ENCODE results near the gene BDH1.

BDH1 gene

DNA sequence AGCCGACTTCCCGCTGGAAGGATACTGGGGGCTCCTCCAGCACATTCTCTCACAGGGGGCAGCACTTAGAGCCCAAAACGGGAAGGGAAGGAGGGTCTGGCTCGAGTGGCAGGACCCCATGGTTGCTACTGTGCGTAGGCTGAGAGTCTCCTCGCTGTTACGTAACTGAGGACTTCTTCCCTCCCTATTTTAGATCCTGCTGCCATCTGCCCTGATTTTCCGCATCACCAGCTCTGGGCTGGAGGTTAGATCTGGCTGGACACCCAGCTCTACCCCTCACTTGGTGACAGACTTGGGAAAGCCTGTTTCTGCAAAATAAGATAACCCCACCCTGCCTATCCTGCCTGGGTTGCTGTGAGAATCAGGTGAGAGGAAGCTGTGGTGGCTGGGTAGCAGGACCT lies 47.7 kb downstream of the BDH1 start:
- H3K4me1 ChIP-seq (ENCODE audit: control insufficient read depth in 2 of 2, insufficient read depth in 1 of 2, low read depth in 1 of 2, low read length in 2 of 2): peaks cover 9 to 17% of the 10 kb centered on the region in 2 donors

DNA sequence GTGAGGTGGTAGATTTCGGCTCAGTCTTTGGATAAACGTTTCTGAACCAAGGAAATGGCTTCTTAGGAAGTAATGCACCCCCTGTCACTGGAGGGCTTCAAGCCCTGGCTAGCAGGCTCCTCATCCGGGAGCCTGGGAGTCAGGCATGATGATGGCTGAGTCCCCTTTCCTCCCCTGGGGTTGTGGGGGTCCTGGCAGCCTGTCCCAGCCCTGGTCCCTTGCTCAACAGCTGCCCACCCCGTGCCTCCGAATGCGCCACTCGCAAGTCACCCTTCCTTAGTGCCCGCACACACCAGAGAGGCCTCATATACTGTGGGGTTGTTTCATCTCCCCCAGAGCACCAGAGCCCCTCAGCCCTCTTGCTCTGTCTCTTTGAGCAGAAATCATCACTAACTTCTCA lies 48.2 kb downstream of the BDH1 start:
- Histone ChIP-seq H2BK120ac (ENCODE audit: low read depth, low read length) (no peak overlapping the region), H3K4ac (ENCODE audit: low read length) (no peak overlapping the region), H3K27me3 (ENCODE audit: control insufficient read depth in 3 of 3, insufficient read depth in 3 of 3, low read depth in 1 of 3, low read length in 3 of 3) (no peaks in the 10 kb centered on the region), H2AFZ (ENCODE audit: low read length) (peak overlapping the region; percentile 30), H4K8ac (ENCODE audit: low read depth, low read length) (no peak overlapping the region), H3K9ac (ENCODE audit: low read depth, low read length, poor library complexity) (no peak overlapping the region), H3K23ac (ENCODE audit: low read depth, low read length, poor library complexity) (no peak overlapping the region), H4K91ac (ENCODE audit: low read depth, low read length, poor library complexity) (no peak overlapping the region), H2BK15ac (ENCODE audit: low read length) (no peak overlapping the region), H3K27ac (replicated peaks; ENCODE audit: low read length) (no peak overlapping the region), H3K36me3 (replicated peaks in 1 of 2; ENCODE audit: control insufficient read depth in 2 of 2, insufficient read depth in 2 of 2, low read length in 2 of 2) (no peaks in the 10 kb centered on the region), H3K79me1 (ENCODE audit: low read depth, low read length) (no peaks in the 10 kb centered on the region), H3K4me3 (ENCODE audit: low read length in 2 of 2) (no peak overlapping the region), H2AK5ac (ENCODE audit: low read depth, low read length) (no peak overlapping the region), H3K9me3 (replicated peaks in 1 of 2; ENCODE audit: control insufficient read depth in 2 of 2, insufficient read depth in 1 of 2, low read depth in 1 of 2, low read length in 2 of 2) (no peaks in the 10 kb centered on the region), H2BK5ac (ENCODE audit: low read length) (no peak overlapping the region), H3K4me1 (ENCODE audit: control insufficient read depth in 2 of 2, insufficient read depth in 1 of 2, low read depth in 1 of 2, low read length in 2 of 2) (peaks cover 11 to 20% of the 10 kb centered on the region in 2 donors), H3K4me2 (ENCODE audit: insufficient read depth, low read length, poor library complexity, severe bottlenecking) (no peak overlapping the region), H2BK12ac (ENCODE audit: low read length) (no peak overlapping the region), H3K18ac (ENCODE audit: low read length) (no peak overlapping the region), H3K14ac (ENCODE audit: low read length) (peak overlapping the region; percentile 79)
- no CpG with 5 or more reads among the region's 8 CpGs for whole genome bisulfite sequencing, 2 donors (ENCODE audit: extremely low coverage in 2 of 2, insufficient read length in 2 of 2, insufficient replicate concordance in 1 of 2)
- DNase-seq (ENCODE audit: low spot score): no peak

More for the DNA sequence above, 47.7 kb downstream of the BDH1 start:
- H2BK12ac ChIP-seq (ENCODE audit: low read length): no peak overlapping the region
- H3K9ac ChIP-seq (ENCODE audit: low read depth, low read length, poor library complexity): no peak overlapping the region
- peak overlapping the region; percentile 30 for H2AFZ ChIP-seq (ENCODE audit: low read length)
- H2BK120ac ChIP-seq (ENCODE audit: low read depth, low read length): no peak overlapping the region
- H3K18ac ChIP-seq (ENCODE audit: low read length): no peak overlapping the region
- no peaks in the 10 kb centered on the region for H3K79me1 ChIP-seq (ENCODE audit: low read depth, low read length)
- no peaks in the 10 kb centered on the region for H3K27me3 ChIP-seq (ENCODE audit: control insufficient read depth in 3 of 3, insufficient read depth in 3 of 3, low read depth in 1 of 3, low read length in 3 of 3)
- no peak overlapping the region for H3K4me3 ChIP-seq (ENCODE audit: low read length in 2 of 2)
- H3K4me2 ChIP-seq (ENCODE audit: insufficient read depth, low read length, poor library complexity, severe bottlenecking): no peak overlapping the region
- no peak overlapping the region for H2BK5ac ChIP-seq (ENCODE audit: low read length)
- no peak for DNase-seq (ENCODE audit: low spot score)
- H4K8ac ChIP-seq (ENCODE audit: low read depth, low read length): no peak overlapping the region
- H3K27ac ChIP-seq (replicated peaks; ENCODE audit: low read length): no peak overlapping the region
- WGBS, 2 donors (ENCODE audit: extremely low coverage in 2 of 2, insufficient read length in 2 of 2, insufficient replicate concordance in 1 of 2): no CpG with 5 or more reads among the region's 8 CpGs
- H3K36me3 ChIP-seq (replicated peaks in 1 of 2; ENCODE audit: control insufficient read depth in 2 of 2, insufficient read depth in 2 of 2, low read length in 2 of 2): no peaks in the 10 kb centered on the region
- no peak overlapping the region for H3K23ac ChIP-seq (ENCODE audit: low read depth, low read length, poor library complexity)
- no peak overlapping the region for H2AK5ac ChIP-seq (ENCODE audit: low read depth, low read length)
- H3K9me3 ChIP-seq (replicated peaks in 1 of 2; ENCODE audit: control insufficient read depth in 2 of 2, insufficient read depth in 1 of 2, low read depth in 1 of 2, low read length in 2 of 2): no peaks in the 10 kb centered on the region
- no peak overlapping the region for H2BK15ac ChIP-seq (ENCODE audit: low read length)
- H4K91ac ChIP-seq (ENCODE audit: low read depth, low read length, poor library complexity): no peak overlapping the region
- H3K14ac ChIP-seq (ENCODE audit: low read length): peak overlapping the region; percentile 56
- no peak overlapping the region for H3K4ac ChIP-seq (ENCODE audit: low read length)

DNA sequence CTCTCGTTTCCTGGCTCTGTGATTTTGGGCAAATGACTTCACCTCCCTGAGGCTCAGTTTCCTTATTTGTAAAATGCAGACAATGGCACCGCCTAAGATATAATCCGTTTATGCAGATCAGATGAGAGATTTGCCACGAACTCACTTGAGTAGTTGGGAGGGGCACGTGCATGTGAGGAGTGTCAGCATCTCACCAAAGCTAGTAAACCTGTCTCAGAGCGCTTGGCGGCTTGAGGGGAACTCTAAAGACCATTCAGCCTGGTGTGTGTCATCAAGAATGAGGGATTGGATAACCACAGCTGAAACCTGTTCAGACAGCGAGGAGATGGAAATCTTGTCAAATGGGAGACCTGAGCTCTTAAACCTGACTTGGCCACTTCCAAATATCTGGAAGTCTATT lies 48.7 kb downstream of the BDH1 start:
- no peaks in the 10 kb centered on the region for H3K36me3 ChIP-seq (replicated peaks in 1 of 2; ENCODE audit: control insufficient read depth in 2 of 2, insufficient read depth in 2 of 2, low read length in 2 of 2)
- H3K18ac ChIP-seq (ENCODE audit: low read length): no peak overlapping the region
- H2AK5ac ChIP-seq (ENCODE audit: low read depth, low read length): no peak overlapping the region
- no peak overlapping the region for H4K91ac ChIP-seq (ENCODE audit: low read depth, low read length, poor library complexity)
- no peak overlapping the region for H3K4me2 ChIP-seq (ENCODE audit: insufficient read depth, low read length, poor library complexity, severe bottlenecking)
- H3K4me1 ChIP-seq (ENCODE audit: control insufficient read depth in 2 of 2, insufficient read depth in 1 of 2, low read depth in 1 of 2, low read length in 2 of 2): peaks cover 11 to 20% of the 10 kb centered on the region in 2 donors
- no peak overlapping the region for H2BK12ac ChIP-seq (ENCODE audit: low read length)
- no peak for DNase-seq (ENCODE audit: low spot score)
- H2BK5ac ChIP-seq (ENCODE audit: low read length): no peak overlapping the region
- H3K4ac ChIP-seq (ENCODE audit: low read length): no peak overlapping the region
- no peak overlapping the region for H2BK120ac ChIP-seq (ENCODE audit: low read depth, low read length)
- H3K14ac ChIP-seq (ENCODE audit: low read length): no peak overlapping the region
- no peak overlapping the region for H4K8ac ChIP-seq (ENCODE audit: low read depth, low read length)
- no CpG with 5 or more reads among the region's 8 CpGs for WGBS, 2 donors (ENCODE audit: extremely low coverage in 2 of 2, insufficient read length in 2 of 2, insufficient replicate concordance in 1 of 2)
- H2AFZ ChIP-seq (ENCODE audit: low read length): no peak overlapping the region
- H3K23ac ChIP-seq (ENCODE audit: low read depth, low read length, poor library complexity): no peak overlapping the region
- H2BK15ac ChIP-seq (ENCODE audit: low read length): no peak overlapping the region
- no peaks in the 10 kb centered on the region for H3K27me3 ChIP-seq (ENCODE audit: control insufficient read depth in 3 of 3, insufficient read depth in 3 of 3, low read depth in 1 of 3, low read length in 3 of 3)
- H3K4me3 ChIP-seq (ENCODE audit: low read length in 2 of 2): no peak overlapping the region
- no peak overlapping the region for H3K9ac ChIP-seq (ENCODE audit: low read depth, low read length, poor library complexity)
- no peaks in the 10 kb centered on the region for H3K79me1 ChIP-seq (ENCODE audit: low read depth, low read length)
- H3K9me3 ChIP-seq (replicated peaks in 1 of 2; ENCODE audit: control insufficient read depth in 2 of 2, insufficient read depth in 1 of 2, low read depth in 1 of 2, low read length in 2 of 2): no peaks in the 10 kb centered on the region
- no peak overlapping the region for H3K27ac ChIP-seq (replicated peaks; ENCODE audit: low read length)

DNA sequence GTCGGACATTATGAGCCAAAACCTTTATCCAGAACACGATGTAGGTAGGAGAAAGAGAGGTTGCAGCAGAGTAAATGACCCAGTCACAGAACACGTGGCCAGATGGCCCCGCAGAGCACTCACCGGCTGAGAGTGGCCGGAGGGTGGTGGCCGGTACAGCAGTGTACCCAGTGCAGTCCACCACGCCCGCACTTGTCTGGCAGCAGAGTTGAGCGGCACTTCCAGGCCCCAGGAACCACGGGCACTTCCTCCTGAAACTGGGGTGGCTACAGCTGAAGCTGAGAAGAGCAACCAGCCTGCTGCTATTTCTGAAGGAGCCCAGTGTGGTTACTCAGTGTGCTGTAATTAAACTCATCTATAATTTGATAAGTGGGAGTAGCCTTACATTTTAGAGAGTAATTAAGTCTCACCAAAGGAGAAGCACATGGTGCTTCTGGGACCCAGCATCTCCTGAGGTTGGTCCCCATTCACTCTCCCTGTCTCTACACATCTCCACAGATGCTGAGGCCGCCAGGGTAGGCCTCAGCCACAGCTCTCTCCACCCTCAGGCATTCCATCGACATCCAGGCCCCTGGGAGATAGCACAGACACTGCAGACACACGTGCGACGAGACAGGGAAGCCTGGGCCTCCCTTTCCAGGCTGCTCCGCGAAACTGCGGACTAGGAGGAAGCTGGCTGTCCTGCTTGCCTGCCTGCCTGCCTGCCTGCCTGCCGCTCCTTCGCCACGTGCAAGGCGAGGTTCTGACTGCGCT lies 49.8 kb downstream of the BDH1 start:
- no peak overlapping the region for H3K4me2 ChIP-seq (ENCODE audit: insufficient read depth, low read length, poor library complexity, severe bottlenecking)
- H3K4ac ChIP-seq (ENCODE audit: low read length): no peak overlapping the region
- H2BK5ac ChIP-seq (ENCODE audit: low read length): no peak overlapping the region
- H3K14ac ChIP-seq (ENCODE audit: low read length): no peak overlapping the region
- H2BK15ac ChIP-seq (ENCODE audit: low read length): no peak overlapping the region
- H2AK5ac ChIP-seq (ENCODE audit: low read depth, low read length): peak overlapping the region; percentile 24
- H3K4me1 ChIP-seq (ENCODE audit: control insufficient read depth in 2 of 2, insufficient read depth in 1 of 2, low read depth in 1 of 2, low read length in 2 of 2): peaks cover 11 to 20% of the 10 kb centered on the region in 2 donors
- no peak overlapping the region for H3K27ac ChIP-seq (replicated peaks; ENCODE audit: low read length)
- H2AFZ ChIP-seq (ENCODE audit: low read length): no peak overlapping the region
- H2BK120ac ChIP-seq (ENCODE audit: low read depth, low read length): no peak overlapping the region
- H3K79me1 ChIP-seq (ENCODE audit: low read depth, low read length): no peaks in the 10 kb centered on the region
- no peak for DNase-seq (ENCODE audit: low spot score)
- H4K91ac ChIP-seq (ENCODE audit: low read depth, low read length, poor library complexity): peak overlapping the region; percentile 54
- H3K9ac ChIP-seq (ENCODE audit: low read depth, low read length, poor library complexity): peak overlapping the region; percentile 66
- H3K27me3 ChIP-seq (ENCODE audit: control insufficient read depth in 3 of 3, insufficient read depth in 3 of 3, low read depth in 1 of 3, low read length in 3 of 3): no peaks in the 10 kb centered on the region
- no CpG with 5 or more reads among the region's 24 CpGs for WGBS, 2 donors (ENCODE audit: extremely low coverage in 2 of 2, insufficient read length in 2 of 2, insufficient replicate concordance in 1 of 2)
- H3K18ac ChIP-seq (ENCODE audit: low read length): peak overlapping the region; percentile 61
- no peaks in the 10 kb centered on the region for H3K9me3 ChIP-seq (replicated peaks in 1 of 2; ENCODE audit: control insufficient read depth in 2 of 2, insufficient read depth in 1 of 2, low read depth in 1 of 2, low read length in 2 of 2)
- H3K4me3 ChIP-seq (ENCODE audit: low read length in 2 of 2): no peak overlapping the region
- H3K23ac ChIP-seq (ENCODE audit: low read depth, low read length, poor library complexity): peak overlapping the region; percentile 38
- no peaks in the 10 kb centered on the region for H3K36me3 ChIP-seq (replicated peaks in 1 of 2; ENCODE audit: control insufficient read depth in 2 of 2, insufficient read depth in 2 of 2, low read length in 2 of 2)
- peak overlapping the region; percentile 91 for H2BK12ac ChIP-seq (ENCODE audit: low read length)
- H4K8ac ChIP-seq (ENCODE audit: low read depth, low read length): no peak overlapping the region

Data from neuronal stem cell (in vitro differentiated cells).